Ishikawa (cell line): Measurements from ENCODE around the gene TRRAP.

Experiments
- CEBPB ChIP-seq: IDR thresholded peaks from 2 replicates; pipeline ENCODE4 v1.6.1; 2012
- CREB1 ChIP-seq: IDR thresholded peaks from 2 replicates; pipeline ENCODE4 v1.6.1; 2012; ENCODE audit warnings: low read depth
- EGR1 ChIP-seq: IDR thresholded peaks from 2 replicates; pipeline ENCODE4 v1.6.1; 2012
- EP300 ChIP-seq: IDR thresholded peaks from 2 replicates; pipeline ENCODE4 v1.6.1; 2012; ENCODE audit warnings: borderline replicate concordance
- FOXM1 ChIP-seq: IDR thresholded peaks from 2 replicates; pipeline ENCODE4 v1.6.1; 2012; ENCODE audit warnings: low read depth, borderline replicate concordance
- NFIC ChIP-seq: IDR thresholded peaks from 2 replicates; pipeline ENCODE4 v1.6.1; 2012
- RAD21 ChIP-seq: IDR thresholded peaks from 2 replicates; pipeline ENCODE4 v1.6.1; 2012; ENCODE audit warnings: low read depth
- REST ChIP-seq: IDR thresholded peaks from 2 replicates; pipeline ENCODE4 v1.6.1; 2012; ENCODE audit warnings: low read depth, mild to moderate bottlenecking
- TAF1 ChIP-seq: IDR thresholded peaks from 2 replicates; pipeline ENCODE4 v1.6.1; 2012; ENCODE audit warnings: low read depth, mild to moderate bottlenecking
- TCF12 ChIP-seq: IDR thresholded peaks from 2 replicates; pipeline ENCODE4 v1.6.1; 2012; ENCODE audit warnings: low read depth
- TEAD4 ChIP-seq: IDR thresholded peaks from 2 replicates; pipeline ENCODE4 v1.6.1; 2012
- USF1 ChIP-seq: IDR thresholded peaks from 2 replicates; pipeline ENCODE4 v1.6.1; 2012
- YY1 ChIP-seq: IDR thresholded peaks from 2 replicates; pipeline ENCODE4 v1.6.1; 2012; ENCODE audit warnings: low read depth
- ZBTB7A ChIP-seq: IDR thresholded peaks from 2 replicates; pipeline ENCODE4 v1.6.1; 2012; ENCODE audit warnings: low read depth
- TF ChIP-seq, protein P1 (sequence below): IDR thresholded peaks from 2 replicates; pipeline ENCODE4 v1.6.1; 2012

TRRAP gene

GRCh38 chr7:98884416-98884815 lies 6.1 kb downstream of the TRRAP start:
- TF ChIP-seq EP300 (no peak), EGR1 (no peak), REST (no peak), USF1 (no peak), FOXM1 (no peak), RAD21 (no peak), TAF1 (no peak), YY1 (no peak), ZBTB7A (no peak), CREB1 (no peak), CEBPB (no peak), TCF12 (no peak), NFIC (no peak), TEAD4 (no peak)
- TF ChIP-seq, protein P1, sequence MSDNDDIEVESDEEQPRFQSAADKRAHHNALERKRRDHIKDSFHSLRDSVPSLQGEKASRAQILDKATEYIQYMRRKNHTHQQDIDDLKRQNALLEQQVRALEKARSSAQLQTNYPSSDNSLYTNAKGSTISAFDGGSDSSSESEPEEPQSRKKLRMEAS = no peak

DNA sequence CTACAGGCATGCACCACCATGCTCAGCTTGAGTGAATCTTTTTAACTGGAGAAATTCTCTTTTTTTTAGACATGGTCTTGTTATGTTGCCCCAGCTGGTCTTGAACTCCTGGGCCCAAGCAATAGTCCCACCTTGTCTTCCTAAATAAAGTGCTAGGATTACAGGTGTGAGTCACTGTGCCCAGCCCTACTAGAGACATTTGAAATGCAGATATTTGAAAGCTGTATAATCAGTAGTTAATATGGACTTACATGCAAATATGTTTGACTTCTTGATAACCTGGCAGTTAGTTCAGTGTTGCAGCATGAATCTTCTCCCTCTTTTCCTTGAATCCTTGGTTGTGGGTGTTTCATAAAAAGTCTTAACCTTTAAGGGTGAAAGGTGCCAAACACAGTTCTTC lies 8.7 kb downstream of the TRRAP start:
- TF ChIP-seq TAF1 (no peak), FOXM1 (no peak), EP300 (no peak), EGR1 (no peak), RAD21 (no peak), NFIC (no peak), YY1 (no peak), CEBPB (no peak), REST (no peak), TEAD4 (no peak), CREB1 (no peak)
- TF ChIP-seq, protein P1 = no peak

- TF ChIP-seq ZBTB7A (no peak), YY1 (no peak), RAD21 (no peak), EP300 (no peak), EGR1 (no peak), USF1 (no peak), TEAD4 (no peak), CEBPB (no peak), TCF12 (no peak)
- TF ChIP-seq, protein P1 = no peak
Observed at GRCh38 chr7:98892609-98893008, 14.3 kb downstream of the TRRAP start.

DNA sequence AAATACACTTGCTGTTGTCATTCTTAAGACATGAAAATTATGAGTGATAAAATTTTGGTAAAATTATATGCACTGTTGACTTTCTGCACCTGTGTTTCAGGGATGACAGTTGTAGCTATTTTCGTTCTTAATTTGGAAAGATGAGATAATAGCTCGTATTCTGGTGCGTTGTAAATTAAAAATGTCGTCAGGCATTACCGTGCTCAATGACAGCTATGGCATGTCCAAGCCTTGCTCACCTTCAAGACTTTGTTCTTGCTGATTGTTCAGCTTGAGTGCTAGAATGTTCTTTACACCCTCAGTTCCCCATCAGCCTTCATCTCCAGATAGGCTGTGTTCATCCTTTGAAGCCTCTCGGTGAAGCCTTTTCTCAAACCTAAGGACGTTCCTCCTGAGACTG lies 21.5 kb downstream of the TRRAP start:
- TF ChIP-seq USF1 (no peak), REST (no peak), NFIC (no peak), RAD21 (no peak), CEBPB (no peak), YY1 (no peak), TEAD4 (no peak), ZBTB7A (no peak), EGR1 (no peak), TCF12 (no peak), FOXM1 (no peak), CREB1 (no peak), EP300 (no peak), TAF1 (no peak)
- TF ChIP-seq, protein P1 = no peak
